ENCODE measurements around the gene POLR2E. TPM values are rescaled to one million over a fixed set of nuclear protein-coding genes. Genes with fewer than 3 reads are reported as not detected.

POLR2E gene
- total RNA-seq, 2 experiments from 2014 or later, result 45.8 to 49.0 TPM

DNA sequence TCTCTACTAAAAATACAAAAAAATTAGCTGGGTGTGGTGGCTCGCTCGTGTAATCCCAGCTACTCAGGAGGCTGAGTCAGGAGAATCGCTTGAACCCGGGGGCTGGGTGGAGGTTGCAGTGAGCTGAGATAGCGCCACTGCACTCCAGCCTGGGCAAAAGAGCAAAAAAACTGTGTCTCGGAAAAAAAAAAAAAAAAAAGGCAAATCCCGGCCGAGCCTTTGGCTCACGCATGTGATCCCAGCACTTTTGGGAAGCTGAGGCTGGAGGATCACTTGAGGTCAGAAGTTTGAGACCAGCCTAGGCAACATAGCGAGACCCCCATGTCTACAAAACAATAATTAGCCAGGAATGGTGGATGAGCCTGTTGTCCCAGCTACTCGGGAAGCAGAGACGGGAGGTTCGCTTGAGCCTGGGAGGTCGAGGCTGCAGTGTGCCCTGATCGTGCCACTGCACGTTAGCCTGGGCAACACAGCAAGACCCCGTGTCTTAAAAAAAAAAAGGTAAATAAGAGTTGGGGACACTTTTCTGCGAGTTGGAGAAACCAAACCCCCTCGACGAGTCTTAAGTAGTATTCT lies 8.0 kb upstream of the POLR2E start:
- peak overlapping the region; percentile 28 for H3K4me3 ChIP-seq (ENCODE audit: low read length)
- peaks cover 68% of the 10 kb centered on the region for H3K4me1 ChIP-seq (ENCODE audit: insufficient read depth, low read length)
- intact Hi-C loops (cut with DNase I, micrococcal nuclease), result loop anchor here (1.0 to 10.0 kb wide), 3 partner anchors 8 to 308 kb away; partner anchors contain the start of genes ARHGAP45 (in 2 of the 2), POLR2E (in 1 of the 2) and PTBP1 (in 1 of the 2)

GRCh38 chr19:1102407-1103131 lies 7.4 kb upstream of the POLR2E start:
- intact Hi-C loops (cut with DNase I, micrococcal nuclease), result loop anchor here (1.0 to 10.0 kb wide), 3 partner anchors 7 to 308 kb away; partner anchors contain the start of genes ARHGAP45 (in 2 of the 2), POLR2E (in 1 of the 2) and PTBP1 (in 1 of the 2)
- H3K9me3 Mint-ChIP-seq, result no peaks in the 10 kb centered on the region
- H3K36me3 Mint-ChIP-seq (ENCODE audit: low read depth), result peaks cover 15% of the 10 kb centered on the region
- Histone ChIP-seq H3K36me3 (ENCODE audit: insufficient read depth, low read length) (peaks cover 18% of the 10 kb centered on the region), H3K27me3 (ENCODE audit: control insufficient read depth in 1 of 2, insufficient read depth in 2 of 2, low read length in 2 of 2) (no peaks in the 10 kb centered on the region), H3K9me3 (ENCODE audit: control insufficient read depth in 1 of 2, insufficient read depth in 1 of 2, low read length in 2 of 2) (no peaks in the 10 kb centered on the region), H3K4me3 (ENCODE audit: low read length) (no peak overlapping the region), H3K27ac (ENCODE audit: low read depth in 1 of 2, low read length in 2 of 2) (peak overlapping the region; percentile 7 to 16), H3K4me1 (ENCODE audit: insufficient read depth, low read length) (peaks cover 73% of the 10 kb centered on the region)
- ATAC-seq (ENCODE audit: poor library complexity), result no peak
- no peaks in the 10 kb centered on the region for H3K27me3 Mint-ChIP-seq
- peak overlapping the region; percentile 89 for H3K4me3 Mint-ChIP-seq
- peak in 2 of 14 experiments; percentile 59 to 70 for DNase-seq
- peaks cover 40% of the 10 kb centered on the region for H3K4me1 Mint-ChIP-seq (ENCODE audit: low read depth)
- TF ChIP-seq, protein P1, sequence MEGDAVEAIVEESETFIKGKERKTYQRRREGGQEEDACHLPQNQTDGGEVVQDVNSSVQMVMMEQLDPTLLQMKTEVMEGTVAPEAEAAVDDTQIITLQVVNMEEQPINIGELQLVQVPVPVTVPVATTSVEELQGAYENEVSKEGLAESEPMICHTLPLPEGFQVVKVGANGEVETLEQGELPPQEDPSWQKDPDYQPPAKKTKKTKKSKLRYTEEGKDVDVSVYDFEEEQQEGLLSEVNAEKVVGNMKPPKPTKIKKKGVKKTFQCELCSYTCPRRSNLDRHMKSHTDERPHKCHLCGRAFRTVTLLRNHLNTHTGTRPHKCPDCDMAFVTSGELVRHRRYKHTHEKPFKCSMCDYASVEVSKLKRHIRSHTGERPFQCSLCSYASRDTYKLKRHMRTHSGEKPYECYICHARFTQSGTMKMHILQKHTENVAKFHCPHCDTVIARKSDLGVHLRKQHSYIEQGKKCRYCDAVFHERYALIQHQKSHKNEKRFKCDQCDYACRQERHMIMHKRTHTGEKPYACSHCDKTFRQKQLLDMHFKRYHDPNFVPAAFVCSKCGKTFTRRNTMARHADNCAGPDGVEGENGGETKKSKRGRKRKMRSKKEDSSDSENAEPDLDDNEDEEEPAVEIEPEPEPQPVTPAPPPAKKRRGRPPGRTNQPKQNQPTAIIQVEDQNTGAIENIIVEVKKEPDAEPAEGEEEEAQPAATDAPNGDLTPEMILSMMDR (IDR thresholded peaks at IDR 0.05), result no peak
- ChIA-PET POLR2A (interaction anchor here (0.7 to 7.4 kb wide), 13 partner anchors 16 to 306 kb away, joined by 3 to 74 read pairs (median 5); partner anchors contain the start of genes ARHGAP45 and PTBP1), CTCF (interaction anchor here (1.0 to 2.4 kb wide), 4 partner anchors 11 to 38 kb away, joined by 3 to 10 read pairs (median 6); no protein-coding TSS in a partner anchor)
- peak overlapping the region; percentile 95 for H3K27ac Mint-ChIP-seq

More for the DNA sequence above, 8.0 kb upstream of the POLR2E start:
- H3K4me3 Mint-ChIP-seq, result peak overlapping the region; percentile 89
- no peaks in the 10 kb centered on the region for H3K9me3 ChIP-seq (ENCODE audit: control insufficient read depth in 1 of 2, insufficient read depth in 1 of 2, low read length in 2 of 2)
- ChIA-PET CTCF (interaction anchor here (1.0 to 2.4 kb wide), 4 partner anchors 10 to 38 kb away, joined by 3 to 10 read pairs (median 6); no protein-coding TSS in a partner anchor), POLR2A (interaction anchor here (0.7 to 7.4 kb wide), 16 partner anchors 17 to 306 kb away, joined by 3 to 74 read pairs (median 4); partner anchors contain the start of genes ARHGAP45, CIRBP and PTBP1)
- H3K27ac ChIP-seq (ENCODE audit: low read depth in 1 of 2, low read length in 2 of 2), result peak overlapping the region; percentile 23 to 67
- H3K27me3 ChIP-seq (ENCODE audit: control insufficient read depth in 1 of 2, insufficient read depth in 2 of 2, low read length in 2 of 2), result no peaks in the 10 kb centered on the region
- no peaks in the 10 kb centered on the region for H3K27me3 Mint-ChIP-seq
- DNase-seq, result no peak
- H3K4me1 Mint-ChIP-seq (ENCODE audit: low read depth), result peaks cover 34% of the 10 kb centered on the region
- TF ChIP-seq, protein P1 (IDR thresholded peaks at IDR 0.05), result no peak
- H3K36me3 Mint-ChIP-seq (ENCODE audit: low read depth), result peaks cover 18% of the 10 kb centered on the region
- H3K36me3 ChIP-seq (ENCODE audit: insufficient read depth, low read length), result peaks cover 20% of the 10 kb centered on the region
- H3K9me3 Mint-ChIP-seq, result no peaks in the 10 kb centered on the region
- peak overlapping the region; percentile 95 for H3K27ac Mint-ChIP-seq
- ATAC-seq (ENCODE audit: poor library complexity), result no peak

DNA sequence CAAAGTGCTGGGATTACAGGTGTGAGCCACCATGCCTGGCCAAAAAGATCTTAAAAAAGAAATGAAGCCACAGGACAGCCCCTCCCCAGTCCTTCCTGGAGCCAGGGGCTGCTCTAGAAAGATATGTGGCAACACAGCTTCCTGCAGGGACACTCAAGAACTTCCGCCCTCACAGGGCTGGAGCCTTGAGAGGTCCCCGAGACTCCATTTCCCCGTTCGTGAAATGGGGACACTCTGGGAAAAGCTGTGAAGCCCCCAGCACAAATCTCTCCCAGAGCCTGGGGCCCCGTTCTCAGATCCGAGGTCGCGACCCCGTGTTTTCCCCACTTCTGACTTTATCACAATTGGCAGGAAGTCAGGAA lies 6.1 kb upstream of the POLR2E start:
- Mint-ChIP-seq H3K9me3 (no peaks in the 10 kb centered on the region), H3K36me3 (ENCODE audit: low read depth) (peaks cover 5% of the 10 kb centered on the region), H3K27me3 (no peaks in the 10 kb centered on the region), H3K4me1 (ENCODE audit: low read depth) (peaks cover 43% of the 10 kb centered on the region), H3K27ac (peak overlapping the region; percentile 95), H3K4me3 (peak overlapping the region; percentile 62)
- no peaks in the 10 kb centered on the region for H3K9me3 ChIP-seq (ENCODE audit: control insufficient read depth in 1 of 2, insufficient read depth in 1 of 2, low read length in 2 of 2)
- H3K27me3 ChIP-seq (ENCODE audit: control insufficient read depth in 1 of 2, insufficient read depth in 2 of 2, low read length in 2 of 2), result no peaks in the 10 kb centered on the region
- DNase-seq (peak in 3 of 14 experiments; percentile 6 to 57 (median 56)), ATAC-seq (ENCODE audit: poor library complexity) (no peak)
- TF ChIP-seq, protein P1 (IDR thresholded peaks at IDR 0.05), result no peak
- H3K27ac ChIP-seq (ENCODE audit: low read depth in 1 of 2, low read length in 2 of 2), result peak overlapping the region; percentile 51 to 73
- peak overlapping the region; percentile 30 for H3K4me3 ChIP-seq (ENCODE audit: low read length)
- H3K36me3 ChIP-seq (ENCODE audit: insufficient read depth, low read length), result peaks cover 7% of the 10 kb centered on the region
- H3K4me1 ChIP-seq (ENCODE audit: insufficient read depth, low read length), result peaks cover 70% of the 10 kb centered on the region
- POLR2A ChIA-PET, result interaction anchor here (1.2 to 7.4 kb wide), 6 partner anchors 15 to 168 kb away, joined by 3 to 74 read pairs (median 7); partner anchors contain the start of genes ARHGAP45 and CIRBP
- intact Hi-C loops (cut with DNase I, micrococcal nuclease), result loop anchor here (5.0 to 10.0 kb wide), 2 partner anchors 34 to 307 kb away; partner anchors contain the start of genes ARHGAP45 (in 2 of the 2) and PTBP1 (in 1 of the 2)
- CTCF ChIA-PET, result interaction anchor here (1.0 to 2.4 kb wide), 4 partner anchors 12 to 143 kb away, joined by 3 to 8 read pairs (median 6); no protein-coding TSS in a partner anchor

Data from CD4-positive, alpha-beta T cell (primary cell).